RWPE1 (cell line): ENCODE data around the gene RNF214.

Experiments used
- CTCF ChIA-PET: fragments of 350-600 bp; sonication (Branson Sonifier 250); formaldehyde crosslinking; extraction: SDS; loops from one replicate; lab custom pipeline; 2021; lab: Yijun Ruan, JAX
- POLR2A ChIA-PET: fragments of 400-600 bp; formaldehyde crosslinking; extraction: SDS; loops from one replicate; lab custom pipeline; 2020; ENCODE audit warnings: antibody characterized with exemption; ENCODE audit not compliant: low non-redundant PET; lab: Yijun Ruan, JAX
- DNase-seq: peaks from one replicate; pipeline ENCODE4 v3.0.0; 2012; ENCODE audit warnings: low spot score
- H3K27ac ChIP-seq: fragments of 450-650 bp; 2 replicates; pipeline ENCODE4 v1.5.1; 2017
- CTCF ChIP-seq: fragments of 450-650 bp; conservative IDR thresholded peaks from 2 replicates; pipeline ENCODE4 v1.5.1; 2017; ENCODE audit warnings: low read depth, mild to moderate bottlenecking

RNF214 gene

GRCh38 chr11:117284053-117284452, 51.6 kb downstream of the RNF214 start:
- no peak for TF ChIP-seq CTCF
- DNase-seq = no peak
- ChIA-PET CTCF (no interaction called here), POLR2A (no interaction called here)
- H3K27ac ChIP-seq = no peak overlapping the region

GRCh38 chr11:117286588-117286987, 54.1 kb downstream of the RNF214 start:
- no peak for TF ChIP-seq CTCF
- H3K27ac ChIP-seq = no peak overlapping the region
- ChIA-PET CTCF (no interaction called here), POLR2A (no interaction called here)
- DNase-seq = no peak

GRCh38 chr11:117287668-117288067, 55.2 kb downstream of the RNF214 start:
- TF ChIP-seq CTCF = no peak
- ChIA-PET CTCF (no interaction called here), POLR2A (no interaction called here)
- H3K27ac ChIP-seq = no peak overlapping the region
- DNase-seq = no peak

- CTCF ChIA-PET = no interaction called here
- no peak overlapping the region for H3K27ac ChIP-seq
- no peak for TF ChIP-seq CTCF
- POLR2A ChIA-PET = no interaction called here
- no peak for DNase-seq
These were observed 57.3 kb downstream of the RNF214 start for GRCh38 chr11:117289795-117290194.

- no peak for TF ChIP-seq CTCF
- POLR2A ChIA-PET = no interaction called here
- no peak for DNase-seq
- CTCF ChIA-PET = no interaction called here
- H3K27ac ChIP-seq = no peak within 1 kb of the TSS
These were observed 58.4 kb downstream of the RNF214 start, which contains the start of gene BACE1-AS for GRCh38 chr11:117290809-117291396. BACE1-AS (plus strand) TSS chr11:117291346.

- TF ChIP-seq CTCF = no peak
- ChIA-PET POLR2A (no interaction called here), CTCF (no interaction called here)
- DNase-seq = no peak
- H3K27ac ChIP-seq = no peak overlapping the region
These were observed 60.1 kb downstream of the RNF214 start for GRCh38 chr11:117292616-117293015.
